CD4-positive, alpha-beta T cell treated with Interleukin-6 for 4 hours (primary cell): ENCODE data around the gene CDK5RAP3.

Experiments used
- DNase-seq: peaks from one replicate; pipeline ENCODE4 v3.0.0-alpha.2; 2020; ENCODE audit warnings: mixed read lengths

Gene CDK5RAP3

GRCh38 chr17:47949197-47949759 lies 21.6 kb upstream of the CDK5RAP3 start:
- peak; percentile 87 for DNase-seq

DNA sequence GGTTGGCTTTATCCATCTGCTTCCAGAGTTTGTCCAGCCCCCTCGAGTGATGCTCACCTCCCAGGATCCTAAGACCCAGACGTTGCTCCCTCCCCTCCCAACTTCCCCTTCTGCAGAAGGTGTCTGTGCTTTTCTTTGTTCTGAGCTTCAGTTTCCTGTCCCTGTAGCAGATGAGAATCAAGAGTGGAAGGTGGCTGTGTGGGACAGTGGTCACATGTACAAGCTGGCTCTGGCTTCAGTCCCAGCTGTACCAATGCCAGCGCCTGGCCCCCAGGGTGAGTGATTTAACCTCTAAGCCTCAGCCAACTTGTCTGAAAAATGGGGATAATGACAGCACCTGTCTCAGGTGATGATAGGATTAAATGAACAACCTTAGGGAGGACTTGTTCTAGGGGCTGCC lies 21.0 kb upstream of the CDK5RAP3 start:
- DNase-seq: peak; percentile 37

- DNase-seq: no peak
These were observed 20.5 kb upstream of the CDK5RAP3 start for GRCh38 chr17:47950448-47950847.

DNA sequence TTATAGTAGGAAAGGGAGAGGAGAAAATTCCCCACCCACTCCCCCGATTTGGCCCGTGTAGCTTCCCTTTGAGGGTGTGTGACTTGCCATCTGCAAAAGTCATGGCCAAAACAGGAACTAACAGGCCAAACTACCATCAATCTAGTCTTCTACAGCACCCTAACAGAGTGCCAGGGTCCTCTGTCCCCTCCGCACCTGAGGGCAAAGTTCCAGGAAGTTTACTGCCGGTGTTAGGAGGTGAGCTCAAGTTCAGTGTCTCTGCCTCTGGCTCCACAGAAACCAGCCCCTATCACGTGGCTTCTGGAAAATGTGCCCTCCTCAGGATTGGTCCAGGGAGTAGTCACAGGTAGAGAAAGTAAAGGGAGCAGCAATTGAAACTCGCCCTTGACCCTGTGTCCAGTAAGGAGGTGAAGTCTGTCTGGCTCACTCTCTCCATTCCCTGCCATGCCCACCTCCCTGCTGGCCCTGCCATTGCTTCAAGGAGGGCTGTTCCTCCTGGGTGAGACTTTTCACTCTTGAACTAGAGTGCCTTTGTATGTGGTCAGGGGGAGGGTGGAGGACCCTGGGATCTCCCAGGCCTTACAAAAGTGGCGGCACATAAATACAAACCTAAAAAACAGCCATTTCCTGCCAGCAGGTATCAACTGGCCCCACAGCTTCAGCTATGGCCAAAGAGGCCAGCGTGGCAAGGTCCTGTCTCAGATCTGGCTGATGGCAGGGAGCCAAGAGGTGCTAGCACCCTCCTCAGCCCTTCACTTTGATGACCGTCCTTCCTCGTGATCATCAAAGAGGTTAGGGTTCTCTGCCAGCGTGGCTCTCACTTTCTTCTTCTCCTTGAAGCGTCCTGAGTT lies 18.5 kb upstream of the CDK5RAP3 start:
- no peak for DNase-seq

DNA sequence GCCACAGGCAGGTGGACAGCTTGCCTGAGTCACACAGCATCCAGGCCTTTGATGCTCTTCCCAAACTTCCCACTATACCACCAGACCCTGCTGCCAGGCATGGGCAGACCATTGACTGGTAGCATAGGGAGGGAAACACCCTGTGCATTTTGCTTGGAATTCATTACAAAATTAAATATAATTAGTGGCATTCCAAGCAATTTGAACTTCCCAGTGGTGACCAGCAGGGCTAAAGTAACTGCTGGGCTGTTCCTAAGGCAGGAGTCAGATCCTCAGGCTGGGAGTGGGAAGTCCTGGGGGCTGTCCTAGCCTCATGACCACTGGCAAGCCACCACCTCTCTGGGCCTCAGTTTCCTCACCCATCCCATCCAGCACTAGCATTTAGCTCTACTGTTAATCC lies 17.0 kb upstream of the CDK5RAP3 start:
- DNase-seq: no peak

DNA sequence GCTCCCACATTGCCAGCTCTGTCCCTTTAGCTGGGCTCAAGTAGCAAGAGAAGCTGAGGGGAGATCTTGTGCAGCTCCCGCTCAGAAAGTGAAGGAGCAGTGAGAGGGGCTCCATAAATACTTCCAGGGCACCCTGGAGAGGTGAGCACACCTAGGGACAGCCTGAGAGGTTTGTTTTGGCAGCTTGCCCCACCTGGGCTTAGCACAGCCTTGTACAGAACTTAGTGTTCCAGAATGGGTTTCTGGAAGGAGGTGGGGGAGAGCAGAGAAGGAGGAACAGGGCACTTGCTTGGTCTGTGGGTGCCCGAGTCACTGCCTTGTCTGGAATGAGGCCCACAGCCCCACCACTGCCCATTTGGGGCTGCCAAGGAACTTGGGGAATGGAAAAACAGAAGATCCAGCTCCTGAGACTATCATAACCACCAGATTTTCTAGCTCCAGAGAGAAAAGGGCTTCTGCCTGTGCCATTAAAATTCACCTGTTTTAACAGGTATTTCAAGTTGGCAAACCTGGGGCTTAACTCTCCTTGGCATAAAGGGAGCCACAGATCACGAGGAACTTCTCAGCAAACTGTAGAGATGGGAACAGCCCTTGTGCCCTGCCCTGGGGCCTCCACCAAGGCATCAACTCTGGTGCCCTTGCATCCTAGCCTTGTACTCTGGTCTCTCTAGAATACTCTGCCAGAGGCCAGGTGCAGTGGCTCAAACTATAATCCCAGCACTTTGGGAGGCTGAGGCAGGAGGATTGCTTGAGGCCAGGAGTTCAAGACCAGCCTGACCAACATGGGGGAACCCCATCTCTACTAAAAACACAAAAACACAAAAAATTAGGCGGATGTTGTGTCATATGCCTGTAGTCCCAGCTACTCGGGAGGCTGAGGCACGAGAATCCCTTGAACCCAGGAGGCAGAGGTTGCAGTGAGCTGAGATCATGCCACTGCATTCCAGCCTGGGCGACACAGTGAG lies 15.1 kb upstream of the CDK5RAP3 start:
- DNase-seq: no peak

- DNase-seq: no peak
These were observed 13.9 kb upstream of the CDK5RAP3 start for GRCh38 chr17:47956791-47957590.

GRCh38 chr17:47957591-47958490 lies 13.1 kb upstream of the CDK5RAP3 start, which contains the start of gene PRR15L:
Gene PRR15L (minus strand): TSS chr17:47957883. CDS start chr17:47953234, 4,649 bp downstream.
- no peak for DNase-seq

- DNase-seq: no peak
These were observed 10.9 kb upstream of the CDK5RAP3 start for GRCh38 chr17:47959825-47960655.

DNA sequence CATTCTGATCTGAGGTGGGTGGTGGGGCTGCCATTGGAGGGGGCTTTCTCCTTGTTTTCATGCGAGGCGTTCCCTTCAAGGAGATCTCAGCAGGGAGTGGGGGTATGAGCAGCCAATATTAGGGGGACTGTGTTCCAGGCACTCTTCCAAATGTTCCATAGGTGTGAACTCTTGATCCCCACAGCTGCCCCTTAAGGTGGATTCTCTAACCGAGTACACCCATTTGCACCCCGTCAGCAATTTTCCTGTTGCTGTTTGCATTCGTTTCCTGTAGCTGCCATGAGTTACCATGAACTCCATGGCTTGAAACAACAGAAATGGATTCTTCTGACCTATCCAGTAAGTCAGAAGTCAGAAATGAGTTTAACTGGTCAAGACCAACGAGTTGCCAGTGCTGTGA lies 9.5 kb upstream of the CDK5RAP3 start:
- DNase-seq: no peak

- no peak for DNase-seq
These were observed 8.0 kb upstream of the CDK5RAP3 start for GRCh38 chr17:47962901-47963300.

DNA sequence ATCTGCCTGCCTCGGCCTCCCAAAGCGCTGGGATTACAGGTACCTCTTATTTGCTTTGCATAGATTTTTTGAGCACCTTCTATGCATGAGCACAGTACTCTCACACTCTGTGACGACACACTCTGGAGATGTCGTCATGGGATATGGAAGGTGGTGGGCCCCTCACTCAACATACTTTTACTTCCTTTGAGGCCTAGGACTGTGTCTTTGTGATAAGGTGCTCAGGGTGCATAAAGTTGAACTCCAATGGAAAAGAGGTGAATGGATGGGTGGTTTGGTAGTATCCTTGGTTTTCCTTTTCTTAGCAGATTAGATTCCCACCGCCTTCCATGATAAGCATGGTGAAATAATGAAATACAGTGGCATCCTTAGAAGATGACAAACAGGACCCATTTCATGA lies 6.1 kb upstream of the CDK5RAP3 start:
- DNase-seq: no peak

- no peak for DNase-seq
These were observed 4.8 kb upstream of the CDK5RAP3 start for GRCh38 chr17:47966079-47966519.

DNA sequence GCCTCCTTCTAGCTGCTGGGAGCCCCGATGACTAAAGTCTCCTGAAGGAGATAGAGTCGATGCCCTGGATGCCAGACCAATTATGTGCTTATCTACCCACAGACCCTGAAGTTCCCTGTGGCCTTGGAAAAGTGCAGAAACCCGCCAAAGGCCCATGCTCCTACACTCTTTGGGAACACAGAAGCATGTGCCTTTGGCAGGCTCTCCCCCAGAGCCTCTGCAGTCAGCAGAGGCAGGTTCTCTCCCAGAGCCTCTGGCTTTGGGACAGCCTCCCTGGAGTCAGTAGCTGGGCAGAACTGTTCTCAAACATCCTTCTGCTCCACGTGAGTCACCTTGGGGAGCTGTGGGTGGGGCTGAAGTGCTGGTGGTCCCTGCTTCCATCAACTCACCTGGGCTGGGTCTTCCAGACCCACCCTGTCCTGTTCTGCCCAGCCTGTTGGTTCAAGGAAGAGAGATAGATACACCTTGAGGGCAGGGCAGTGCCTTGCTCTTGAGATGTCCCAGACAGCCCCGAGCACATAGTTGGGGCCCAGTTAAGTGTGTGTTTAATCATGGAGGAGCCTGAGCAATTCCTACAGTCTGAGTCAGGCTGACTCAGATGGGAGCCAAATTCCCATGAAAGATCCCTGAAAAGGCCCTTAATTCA lies 3.2 kb upstream of the CDK5RAP3 start:
- DNase-seq: no peak

DNA sequence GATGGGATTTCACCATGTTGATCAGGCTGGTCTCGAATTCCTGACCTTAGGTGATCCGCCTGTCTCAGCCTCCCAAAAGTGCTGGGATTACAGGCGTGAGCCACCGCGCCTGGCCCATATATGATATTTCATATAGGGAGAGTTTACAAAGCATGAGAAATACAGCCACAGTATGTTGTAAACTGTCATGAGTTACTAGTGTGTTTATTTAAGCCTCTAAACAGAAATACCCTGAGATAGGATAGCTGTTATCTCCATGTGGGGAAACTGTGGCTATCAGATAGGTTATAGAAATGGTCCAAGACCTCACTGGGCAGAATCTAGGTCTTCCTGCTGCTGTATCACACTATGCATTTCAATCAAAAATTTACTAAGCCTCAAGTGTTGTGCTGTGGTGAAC lies 2.1 kb upstream of the CDK5RAP3 start:
- no peak for DNase-seq

DNA sequence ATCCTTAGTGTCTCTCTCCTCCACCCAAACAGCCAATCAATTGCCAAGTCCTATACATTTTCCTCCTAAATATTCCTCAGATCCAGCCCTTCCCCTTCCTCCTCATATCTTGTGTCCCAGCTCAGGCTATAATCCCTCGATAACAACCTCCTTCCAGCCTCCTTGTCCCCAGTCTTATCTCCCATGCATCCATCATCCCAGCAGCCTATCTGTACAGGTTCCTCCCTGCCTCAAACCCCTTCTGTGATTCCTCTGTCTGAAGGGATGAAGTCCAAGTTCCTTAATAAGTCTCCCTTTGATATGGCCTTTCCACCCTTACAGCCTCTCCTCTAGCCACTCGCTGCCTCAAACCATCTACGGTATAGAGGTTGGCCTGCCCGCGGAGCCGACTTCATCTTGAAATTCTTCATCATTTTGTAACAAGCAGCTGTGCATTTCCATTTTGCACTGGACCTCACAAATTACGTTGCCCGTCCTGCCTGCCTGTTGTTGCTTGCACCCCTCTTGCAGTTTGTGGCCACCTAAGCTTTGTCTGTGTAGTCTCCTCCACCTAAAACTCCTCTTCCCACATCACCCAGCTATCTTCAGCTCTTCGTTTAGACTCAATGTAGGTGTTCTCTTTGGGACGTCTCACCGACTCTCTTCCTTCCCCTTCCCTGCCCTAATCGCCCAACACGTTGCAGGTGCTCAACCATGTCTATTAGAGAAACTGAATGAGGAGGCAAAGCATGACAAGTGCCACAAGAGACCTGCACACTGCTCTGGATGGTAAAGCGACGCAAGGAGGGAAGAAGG lies 786 bp upstream of the CDK5RAP3 start:
- no peak for DNase-seq

DNA sequence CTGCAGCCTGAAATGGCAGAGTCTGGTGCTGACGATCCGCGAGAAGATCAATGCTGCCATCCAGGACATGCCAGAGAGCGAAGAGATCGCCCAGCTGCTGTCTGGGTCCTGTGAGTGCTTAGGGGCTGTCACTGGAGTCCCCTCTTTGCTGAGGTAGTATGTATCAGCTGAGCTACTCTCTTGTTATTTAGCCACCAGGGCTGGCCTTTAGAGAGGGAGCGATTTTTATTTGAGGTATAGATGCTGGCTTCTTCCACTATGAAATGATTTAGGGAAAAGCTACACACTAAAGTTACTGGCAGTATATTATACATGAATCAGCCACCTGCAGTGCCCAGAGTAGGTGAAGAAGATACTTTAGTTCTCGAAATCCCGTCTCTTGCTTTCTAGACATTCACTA lies 2.6 kb downstream of the CDK5RAP3 start:
- no peak for DNase-seq

DNA sequence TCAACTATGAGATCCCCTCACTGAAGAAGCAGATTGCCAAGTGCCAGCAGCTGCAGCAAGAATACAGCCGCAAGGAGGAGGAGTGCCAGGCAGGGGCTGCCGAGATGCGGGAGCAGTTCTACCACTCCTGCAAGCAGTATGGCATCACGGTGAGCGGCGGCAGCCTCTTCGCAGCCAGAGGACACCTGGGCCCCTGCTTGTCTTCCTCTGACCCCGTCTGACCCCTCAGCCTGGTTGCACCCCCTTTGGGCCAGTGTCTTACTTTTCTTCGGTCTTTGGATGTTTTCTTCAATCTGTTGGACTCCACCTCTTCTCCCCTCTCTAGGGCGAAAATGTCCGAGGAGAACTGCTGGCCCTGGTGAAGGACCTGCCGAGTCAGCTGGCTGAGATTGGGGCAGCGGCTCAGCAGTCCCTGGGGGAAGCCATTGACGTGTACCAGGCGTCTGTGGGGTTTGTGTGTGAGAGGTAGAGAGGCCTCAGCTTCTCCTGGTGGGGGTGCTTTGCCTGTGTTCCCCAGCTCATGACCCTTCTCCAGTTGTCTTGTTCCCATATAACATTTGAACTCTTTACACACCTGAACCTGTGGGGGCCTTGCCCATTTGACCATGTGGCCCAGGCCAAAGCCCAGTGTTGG lies 4.4 kb downstream of the CDK5RAP3 start:
- DNase-seq: no peak
